Upper lobe of left lung (tissue), 6 donors: ENCODE results near the gene OR51A2. TPM values are rescaled to one million over a fixed set of nuclear protein-coding genes. Genes with fewer than 3 reads are reported as not detected.
"Not testable (repeated sequence)": the region's sequence is repeated elsewhere in the genome, so short reads cannot be mapped to it uniquely, and the experiment has no call there.

Source experiments
- ATAC-seq, 2 donors: fragments of 200-7000 bp; cut with Tn5 transposase; one replicate each; pipeline ENCODE4 v1.9.1; 2022; ENCODE audit warnings: mild to moderate bottlenecking in 2 of 2, moderate library complexity in 2 of 2; ENCODE audit not compliant: low FRiP score in 2 of 2
- DNase-seq, 2 donors: peaks; one replicate each; pipeline ENCODE4 v3.0.0-alpha.2; 2019 to 2020
- H3K27ac ChIP-seq, 4 donors: fragments of 200-600 bp; sonication (generic); one replicate each; pipeline ENCODE4 v1.5.1; 2016 to 2019
- H3K27me3 ChIP-seq, 4 donors: fragments of 200-600 bp; sonication (generic); one replicate each; pipeline ENCODE4 v1.5.1; 2017 to 2019
- H3K36me3 ChIP-seq, 4 donors: fragments of 200-600 bp; sonication (generic); one replicate each; pipeline ENCODE4 v1.5.1; 2016 to 2019
- H3K4me1 ChIP-seq, 4 donors: fragments of 200-600 bp; sonication (generic); one replicate each; pipeline ENCODE4 v1.5.1; 2018 to 2019
- H3K4me3 ChIP-seq, 4 donors: fragments of 200-600 bp; sonication (generic); one replicate each; pipeline ENCODE4 v1.5.1; 2017 to 2019; ENCODE audit warnings: mild to moderate bottlenecking in 2 of 4, moderate library complexity in 1 of 4
- H3K9me3 ChIP-seq, 4 donors: fragments of 200-600 bp; sonication (generic); one replicate each; pipeline ENCODE4 v1.5.1; 2018 to 2019
- CTCF ChIP-seq, 6 experiments: fragments of 450-650 bp in 4 of 6; fragments of 200-600 bp in 2 of 6; sonication (generic) in 2 of 6; IDR thresholded peaks; one replicate each; pipeline ENCODE4 v1.5.1; 2016 to 2019; ENCODE audit warnings: antibody characterized with exemption in 6 of 6
- EP300 ChIP-seq, 4 donors: sonication (generic); formaldehyde crosslinking; IDR thresholded peaks; one replicate each; pipeline ENCODE4 v1.5.1; 2017; ENCODE audit warnings: antibody characterized with exemption in 4 of 4, control low read depth in 2 of 4
- POLR2A ChIP-seq, 4 donors: fragments of 450-650 bp; IDR thresholded peaks; one replicate each; pipeline ENCODE4 v1.5.1; 2016 to 2017; ENCODE audit warnings: antibody characterized with exemption in 4 of 4, mild to moderate bottlenecking in 2 of 4
- POLR2AphosphoS5 ChIP-seq, 2 donors: sonication (generic); formaldehyde crosslinking; IDR thresholded peaks; one replicate each; pipeline ENCODE4 v1.5.1; 2017; ENCODE audit warnings: antibody characterized with exemption in 2 of 2
- WGBS, 2 donors: methylation state at CpG; one replicate each; pipeline ENCODE4 v1.1.5; 2017 to 2018; 5-methylcytosine and 5-hydroxymethylcytosine counted together
- total RNA-seq, 6 donors: library from RNA; depleted of rRNA in 4 of 6; stranded (reverse); fragments of >200 nt in 4 of 6; gene quantifications; one replicate each; pipeline versions ENCODE4 v1.1.0 to v1.2.1, GENCODE V29; 2016 to 2021
- donor health status: DM: no; HTN: no; CAD: no; lungs with moderate emphysema.
- donor health status: DM: no; HTN: yes; CAD: no; lungs with severe emphysema.

Gene OR51A2
- not detected for total RNA-seq

- not testable (repeated sequence) for ATAC-seq, H3K4me3 ChIP-seq, H3K27ac ChIP-seq, H3K36me3 ChIP-seq, H3K27me3 ChIP-seq, H3K4me1 ChIP-seq, H3K9me3 ChIP-seq, DNase-seq
- WGBS, 2 donors, result 66 to 74% methylated on average over 2 of the region's 2 CpGs
These were observed at the start of gene OR51A2 for GRCh38 chr11:4955613-4956012. TSS of gene OR51A2 (minus strand) at chr11:4955713. CDS start at chr11:4955713, 0 bp downstream.

- 36 to 45% methylated on average over 6 of the region's 6 CpGs for WGBS, 2 donors
- no peak overlapping the region for H3K27ac ChIP-seq
- DNase-seq, result peak in 1 of 2 donors; percentile 37
- ATAC-seq, result no peak
- TF ChIP-seq POLR2A (IDR thresholded peaks at IDR 0.05) (no peak), CTCF (IDR thresholded peaks at IDR 0.05) (peak in 4 of 6 experiments; percentile 30 to 57 (median 47))
- no peak overlapping the region for H3K4me3 ChIP-seq
- H3K36me3 ChIP-seq, result no peaks in the 10 kb centered on the region
- no peaks in the 10 kb centered on the region for H3K4me1 ChIP-seq
- H3K27me3 ChIP-seq, result no peaks in the 10 kb centered on the region
- H3K9me3 ChIP-seq, result no peaks in the 10 kb centered on the region
These were observed 49.1 kb upstream of the OR51A2 start for GRCh38 chr11:5004424-5005274.

GRCh38 chr11:4994551-4994950 lies 39.0 kb upstream of the OR51A2 start, which contains the start of gene OR51L1:
TSS of gene OR51L1 (plus strand) at chr11:4994851. CDS start at chr11:4998983, 4,132 bp downstream.
- Histone ChIP-seq H3K27me3 (no peaks in the 10 kb centered on the region), H3K4me1 (no peaks in the 10 kb centered on the region), H3K36me3 (no peaks in the 10 kb centered on the region), H3K9me3 (no peaks in the 10 kb centered on the region), H3K4me3 (no peak within 1 kb of the TSS), H3K27ac (no peak within 1 kb of the TSS)
- TF ChIP-seq CTCF (IDR thresholded peaks at IDR 0.05) (no peak), POLR2A (IDR thresholded peaks at IDR 0.05) (no peak), POLR2AphosphoS5 (IDR thresholded peaks at IDR 0.05) (no peak), EP300 (IDR thresholded peaks at IDR 0.05) (no peak)
- DNase-seq (no peak), ATAC-seq (no peak)
- 86 to 91% methylated on average over 2 of the region's 2 CpGs for WGBS, 2 donors

GRCh38 chr11:4991060-4991459 lies 35.5 kb upstream of the OR51A2 start:
- DNase-seq (no peak), ATAC-seq (no peak)
- no peaks in the 10 kb centered on the region for H3K4me1 ChIP-seq
- 29 to 85% methylated on average over 1 of the region's 1 CpG for WGBS, 2 donors
- no peaks in the 10 kb centered on the region for H3K36me3 ChIP-seq
- no peak overlapping the region for H3K27ac ChIP-seq
- H3K27me3 ChIP-seq, result no peaks in the 10 kb centered on the region
- no peak overlapping the region for H3K4me3 ChIP-seq
- TF ChIP-seq POLR2AphosphoS5 (IDR thresholded peaks at IDR 0.05), result no peak
- TF ChIP-seq POLR2A (IDR thresholded peaks at IDR 0.05), result no peak
- no peak for TF ChIP-seq CTCF (IDR thresholded peaks at IDR 0.05)
- H3K9me3 ChIP-seq, result no peaks in the 10 kb centered on the region

- WGBS, 2 donors, result 48 to 70% methylated on average over 6 of the region's 6 CpGs
These were observed 28.3 kb upstream of the OR51A2 start for GRCh38 chr11:4983841-4984240.

More at GRCh38 chr11:4983841-4984240, 28.3 kb upstream of the OR51A2 start:
- Histone ChIP-seq H3K9me3 (no peaks in the 10 kb centered on the region), H3K4me3 (no peak overlapping the region), H3K4me1 (no peaks in the 10 kb centered on the region), H3K36me3 (no peaks in the 10 kb centered on the region), H3K27me3 (no peaks in the 10 kb centered on the region), H3K27ac (no peak overlapping the region)
- ATAC-seq, result peak in 1 of 2 donors; percentile 43
- TF ChIP-seq POLR2AphosphoS5 (IDR thresholded peaks at IDR 0.05) (no peak), EP300 (IDR thresholded peaks at IDR 0.05) (no peak), POLR2A (IDR thresholded peaks at IDR 0.05) (no peak), CTCF (IDR thresholded peaks at IDR 0.05) (no peak)
- DNase-seq, result peak in 1 of 2 donors; percentile 47
